IMR-90 (cell line): ENCODE measurements around the gene CCR3. TPM values are rescaled to one million over a fixed set of nuclear protein-coding genes. Genes with fewer than 3 reads are reported as not detected.

Experiments
- ATAC-seq: fragments of 200-7000 bp; cut with Tn5 transposase; 2 replicates; pipeline ENCODE4 v1.9.1; 2020; ENCODE audit warnings: low read depth, mild to moderate bottlenecking, moderate library complexity
- BruUV-seq: library from RNA; stranded (reverse); fragments of 400-500 nt; replicated peaks from 2 replicates; lab custom pipeline; 2021; lab: Mats Ljungman, UMichigan
- CTCF ChIA-PET: fragments of 300-600 bp; formaldehyde crosslinking; extraction: SDS; loops from one replicate; lab custom pipeline; 2021; ENCODE audit warnings: antibody characterized with exemption; lab: Yijun Ruan, JAX
- POLR2A ChIA-PET: fragments of 300-600 bp; sonication (Branson Sonifier 250); formaldehyde crosslinking; loops from one replicate; lab custom pipeline; 2022; ENCODE audit warnings: antibody characterized with exemption; ENCODE audit not compliant: unreplicated experiment; lab: Charles Lee
- DNase-seq: peaks from one replicate; pipeline ENCODE4 v3.0.0; 2013
- H2AFZ ChIP-seq: replicated peaks from 2 replicates; pipeline ENCODE3; 2013; ENCODE audit warnings: low read length, mild to moderate bottlenecking; ENCODE audit not compliant: poor library complexity
- H2AK5ac ChIP-seq: 2 replicates; pipeline ENCODE4 v1.6.1; 2013; ENCODE audit warnings: low read depth, low read length, inconsistent platforms
- H2AK9ac ChIP-seq: replicated peaks from 2 replicates; pipeline ENCODE3; 2013; ENCODE audit warnings: mild to moderate bottlenecking, low read depth, low read length, moderate library complexity; ENCODE audit not compliant: poor library complexity
- H2BK120ac ChIP-seq: 2 replicates; pipeline ENCODE4 v1.6.1; 2013; ENCODE audit warnings: low read depth, low read length, inconsistent platforms
- H2BK15ac ChIP-seq: 3 replicates; pipeline ENCODE4 v1.6.1; 2013; ENCODE audit warnings: low read depth, low read length, inconsistent platforms
- H2BK20ac ChIP-seq: 2 replicates; pipeline ENCODE4 v1.6.1; 2013; ENCODE audit warnings: low read depth, mild to moderate bottlenecking, inconsistent platforms, low read length, moderate library complexity
- H2BK5ac ChIP-seq: 2 replicates; pipeline ENCODE4 v1.6.1; 2013; ENCODE audit warnings: mild to moderate bottlenecking, low read depth, low read length, inconsistent platforms; ENCODE audit not compliant: poor library complexity, severe bottlenecking
- H3K14ac ChIP-seq: replicated peaks from 2 replicates; pipeline ENCODE4 v1.6.1; 2013; ENCODE audit warnings: low read depth, low read length, inconsistent platforms
- H3K18ac ChIP-seq: 2 replicates; pipeline ENCODE4 v1.6.1; 2013; ENCODE audit warnings: low read depth, low read length, control low read depth
- H3K23ac ChIP-seq: 2 replicates; pipeline ENCODE4 v1.6.1; 2013; ENCODE audit warnings: low read depth, low read length, inconsistent platforms
- H3K27ac ChIP-seq: 2 replicates; pipeline ENCODE4 v1.5.1; 2013; ENCODE audit warnings: mild to moderate bottlenecking, control low read depth, low read length; ENCODE audit not compliant: insufficient read depth
- H3K27me3 ChIP-seq: 2 replicates; pipeline ENCODE4 v1.6.1; 2013; ENCODE audit warnings: low read length; ENCODE audit not compliant: control insufficient read depth, insufficient read depth
- H3K36me3 ChIP-seq: 2 replicates; pipeline ENCODE4 v1.6.1; 2013; ENCODE audit warnings: low read length, mixed read lengths; ENCODE audit not compliant: control insufficient read depth, insufficient read depth
- H3K4ac ChIP-seq: 2 replicates; pipeline ENCODE4 v1.6.1; 2013; ENCODE audit warnings: low read depth, low read length, inconsistent platforms
- H3K4me1 ChIP-seq: 2 replicates; pipeline ENCODE4 v1.6.1; 2013; ENCODE audit warnings: low read length, mixed read lengths; ENCODE audit not compliant: control insufficient read depth, insufficient read depth
- H3K4me2 ChIP-seq: 2 replicates; pipeline ENCODE4 v1.6.1; 2013; ENCODE audit warnings: low read depth, mild to moderate bottlenecking, control low read depth, low read length, moderate library complexity
- H3K4me3 ChIP-seq: 2 replicates; pipeline ENCODE4 v1.5.1; 2013; ENCODE audit warnings: low read depth, mild to moderate bottlenecking, control low read depth, low read length, moderate library complexity; ENCODE audit not compliant: insufficient read depth
- H3K56ac ChIP-seq: 2 replicates; pipeline ENCODE4 v1.6.1; 2013; ENCODE audit warnings: low read length, inconsistent platforms; ENCODE audit not compliant: insufficient read depth; ENCODE audit errors: extremely low read depth
- H3K79me1 ChIP-seq, 2 experiments: 2 replicates each; pipeline ENCODE4 v1.6.1; 2013; ENCODE audit warnings: low read length in 2 of 2, inconsistent platforms in 1 of 2, low read depth in 1 of 2
- H3K9ac ChIP-seq: 2 replicates; pipeline ENCODE4 v1.6.1; 2013; ENCODE audit warnings: low read depth, low read length, control low read depth
- H3K9me1 ChIP-seq: 2 replicates; pipeline ENCODE4 v1.6.1; 2013; ENCODE audit warnings: low read length, inconsistent platforms; ENCODE audit not compliant: insufficient read depth
- H3K9me3 ChIP-seq: 2 replicates; pipeline ENCODE4 v1.6.1; 2013; ENCODE audit warnings: low read length; ENCODE audit not compliant: control insufficient read depth, insufficient read depth
- H4K20me1 ChIP-seq: 2 replicates; pipeline ENCODE4 v1.6.1; 2013; ENCODE audit warnings: low read length, inconsistent platforms; ENCODE audit not compliant: insufficient read depth
- H4K5ac ChIP-seq: 2 replicates; pipeline ENCODE4 v1.6.1; 2013; ENCODE audit warnings: mild to moderate bottlenecking, low read depth, low read length, control low read depth
- H4K8ac ChIP-seq, 2 experiments: 2 replicates each; pipeline ENCODE4 v1.6.1; 2013; ENCODE audit warnings: low read depth in 2 of 2, low read length in 2 of 2, control low read depth in 1 of 2, inconsistent platforms in 1 of 2
- H4K91ac ChIP-seq: 2 replicates; pipeline ENCODE4 v1.6.1; 2013; ENCODE audit warnings: low read depth, low read length, inconsistent platforms; ENCODE audit not compliant: insufficient read depth
- BHLHE40 ChIP-seq: fragments of 150-350 bp; IDR thresholded peaks from 2 replicates; pipeline ENCODE4 v1.6.1; 2016; ENCODE audit warnings: mild to moderate bottlenecking, low read depth, low read length
- CEBPB ChIP-seq: IDR thresholded peaks from 2 replicates; pipeline ENCODE4 v1.6.1; 2012; ENCODE audit warnings: low read depth, low read length, improper control_type of control experiment
- CHD1 ChIP-seq: IDR thresholded peaks from 2 replicates; pipeline ENCODE4 v1.6.1; 2012; ENCODE audit warnings: low read depth, low read length, improper control_type of control experiment
- CTCF ChIP-seq: conservative IDR thresholded peaks from 2 replicates; pipeline ENCODE4 v1.5.1; 2012; ENCODE audit warnings: mild to moderate bottlenecking, low read depth, low read length, improper control_type of control experiment
- ELK1 ChIP-seq: fragments of 150-350 bp; IDR thresholded peaks from 2 replicates; pipeline ENCODE4 v1.6.1; 2016; ENCODE audit warnings: low read depth, mild to moderate bottlenecking, low read length, moderate library complexity, borderline replicate concordance
- FOS ChIP-seq: fragments of 150-350 bp; IDR thresholded peaks from 2 replicates; pipeline ENCODE4 v1.6.1; 2016; ENCODE audit warnings: low read depth, low read length
- MAFK ChIP-seq: IDR thresholded peaks from 2 replicates; pipeline ENCODE4 v1.6.1; 2012; ENCODE audit warnings: low read depth, low read length, improper control_type of control experiment
- MAZ ChIP-seq: IDR thresholded peaks from 2 replicates; pipeline ENCODE4 v1.6.1; 2012; ENCODE audit warnings: low read depth, mild to moderate bottlenecking, low read length, improper control_type of control experiment, moderate library complexity, borderline replicate concordance
- MXI1 ChIP-seq: IDR thresholded peaks from 2 replicates; pipeline ENCODE4 v1.6.1; 2012; ENCODE audit warnings: low read depth, mild to moderate bottlenecking, low read length, moderate library complexity, borderline replicate concordance
- NFE2L2 ChIP-seq: fragments of 150-350 bp; IDR thresholded peaks from 2 replicates; pipeline ENCODE4 v1.6.1; 2016; ENCODE audit warnings: low read depth, mild to moderate bottlenecking, low read length
- POLR2A ChIP-seq: IDR thresholded peaks from 2 replicates; pipeline ENCODE4 v1.6.1; 2012; ENCODE audit warnings: mild to moderate bottlenecking, low read depth, low read length
- RAD21 ChIP-seq: IDR thresholded peaks from 2 replicates; pipeline ENCODE4 v1.6.1; 2012; ENCODE audit warnings: low read length, improper control_type of control experiment
- RCOR1 ChIP-seq: IDR thresholded peaks from 2 replicates; pipeline ENCODE4 v1.6.1; 2012; ENCODE audit warnings: mild to moderate bottlenecking, low read length, improper control_type of control experiment; ENCODE audit not compliant: insufficient replicate concordance
- RFX5 ChIP-seq: IDR thresholded peaks from 2 replicates; pipeline ENCODE4 v1.8.0; 2012; ENCODE audit warnings: low read depth, mild to moderate bottlenecking, low read length, moderate library complexity
- SMC3 ChIP-seq: fragments of 150-350 bp; IDR thresholded peaks from 2 replicates; pipeline ENCODE4 v1.6.1; 2016; ENCODE audit warnings: low read depth, mild to moderate bottlenecking, antibody characterized with exemption, low read length, moderate library complexity
- USF2 ChIP-seq: fragments of 150-350 bp; IDR thresholded peaks from 2 replicates; pipeline ENCODE4 v1.6.1; 2017; ENCODE audit warnings: mild to moderate bottlenecking, antibody characterized with exemption, low read length, low read depth
- WGBS, 2 experiments: methylation state at CpG; one replicate each; pipeline versions ENCODE4 v1.1.5 to v1.1.7; 2013; ENCODE audit warnings: missing lambda C conversion rate in 2 of 2; ENCODE audit not compliant: insufficient read length in 1 of 2; ENCODE audit errors: extremely low coverage in 2 of 2; 5-methylcytosine and 5-hydroxymethylcytosine counted together
- dilution Hi-C: fragments of 300-500 bp; cut with HindIII; formaldehyde crosslinking; loops from one replicate; pipeline ENCODE4 v1.14.3; 2018; ENCODE audit warnings: low sequenced_read_pairs; ENCODE audit not compliant: unreplicated experiment
- in situ Hi-C: fragments of 300-500 bp; cut with MboI; formaldehyde crosslinking; loops from 3 replicates; pipeline ENCODE4 v1.14.3; 2019; ENCODE audit warnings: low sequenced_read_pairs, inconsistent platforms, mixed read lengths
- intact Hi-C: fragments of 100-400 bp; cut with micrococcal nuclease; formaldehyde crosslinking; loops from 2 replicates; pipeline ENCODE4 v1.10.0; 2022
- polyA plus RNA-seq, 3 experiments: library from polyadenylated mRNA; depleted of rRNA; stranded (reverse); fragments of >200 nt; gene quantifications; 2 replicates each; pipeline ENCODE4 v1.2.3, GENCODE V29; 2012; ENCODE audit warnings: low replicate concordance in 1 of 3
- total RNA-seq: library from RNA; depleted of rRNA; stranded (reverse); fragments of >200 nt; gene quantifications from 2 replicates; pipeline ENCODE4 v1.2.3, GENCODE V29; 2012

CCR3 gene
- total and polyA plus RNA-seq, 2 of the 4 experiments (the other 2 are of a cell fraction) = not detected

- no peak overlapping the region for H3K14ac ChIP-seq
- H3K4me1 ChIP-seq = peaks cover 18% of the 10 kb centered on the region
- no peak overlapping the region for H2AFZ ChIP-seq
- H3K27me3 ChIP-seq = peaks cover 25% of the 10 kb centered on the region; the same call in 1 of the 2 replicates
- in situ Hi-C loops (no loop called here), intact Hi-C loops (no loop called here), dilution Hi-C loops (no loop called here)
- H3K27ac ChIP-seq = no peak overlapping the region
- H2BK15ac ChIP-seq = no peak overlapping the region
- no peak overlapping the region for H2BK5ac ChIP-seq
- H4K5ac ChIP-seq = no peak overlapping the region
- no peak overlapping the region for H2AK9ac ChIP-seq
- WGBS, 2 experiments = 53% methylated on average over 2 of the region's 6 CpGs; no CpG with 5 or more reads in 1 of the 2 experiments
- no peak overlapping the region for H4K8ac ChIP-seq
- no peak overlapping the region for H2BK120ac ChIP-seq
- no peak overlapping the region for H3K4me2 ChIP-seq
- no peak overlapping the region for H3K9ac ChIP-seq
- no TSS peak for BruUV-seq
- H2AK5ac ChIP-seq = no peak overlapping the region
- H3K56ac ChIP-seq = no peak overlapping the region
- no peak overlapping the region for H3K18ac ChIP-seq
- no peaks in the 10 kb centered on the region for H3K79me1 ChIP-seq
- CTCF ChIA-PET = no interaction called here
- H3K23ac ChIP-seq = no peak overlapping the region
- POLR2A ChIA-PET = no interaction called here
- no peak for TF ChIP-seq MAFK
- TF ChIP-seq CTCF = no peak
- no peak for TF ChIP-seq ELK1
- no peak for TF ChIP-seq FOS
- TF ChIP-seq MXI1 = no peak
- TF ChIP-seq RAD21 = no peak
- no peak for TF ChIP-seq MAZ
- no peak for TF ChIP-seq NFE2L2
- no peak for TF ChIP-seq RCOR1
- no peak for TF ChIP-seq BHLHE40
- TF ChIP-seq SMC3 = no peak
- no peak for TF ChIP-seq CEBPB
- TF ChIP-seq CHD1 = no peak
- no peak for TF ChIP-seq POLR2A
- no peak for TF ChIP-seq RFX5
- no peak for TF ChIP-seq USF2
- 0 out of 2 replicates have a peak, but pooled peaks cover 3% of the 10 kb centered on the region for H3K9me1 ChIP-seq
- H3K4ac ChIP-seq = no peak overlapping the region
- H4K20me1 ChIP-seq = no peaks in the 10 kb centered on the region
- ATAC-seq (no peak), DNase-seq (no peak)
- H3K9me3 ChIP-seq = no peaks in the 10 kb centered on the region
- no peak overlapping the region for H3K4me3 ChIP-seq
- no peak overlapping the region for H2BK20ac ChIP-seq
- H4K91ac ChIP-seq = no peak overlapping the region
- no peaks in the 10 kb centered on the region for H3K36me3 ChIP-seq
Measured at GRCh38 chr3:46212101-46212500, 30.2 kb upstream of the CCR3 start.
